ENCODE data around the gene ATG10.
"Not testable (repeated sequence)": the region's sequence is repeated elsewhere in the genome, so short reads cannot be mapped to it uniquely, and the experiment has no call there.

The ATG10 gene

GRCh38 chr5:82066791-82067190, 95.0 kb downstream of the ATG10 start:
- Histone ChIP-seq H3K9ac (ENCODE audit: low read depth, low read length) (no peak overlapping the region), H3K4me3 (ENCODE audit: low read depth, low read length) (no peak overlapping the region), H3K4me1 (ENCODE audit: control insufficient read depth, insufficient read depth, low read length) (no peaks in the 10 kb centered on the region), H3K9me3 (ENCODE audit: control insufficient read depth, insufficient read depth, low read length) (no peaks in the 10 kb centered on the region), H3K27me3 (ENCODE audit: control insufficient read depth, insufficient read depth, low read length) (no peaks in the 10 kb centered on the region), H3K36me3 (ENCODE audit: control insufficient read depth, insufficient read depth, low read length) (no peaks in the 10 kb centered on the region)

GRCh38 chr5:82068042-82068441, 96.2 kb downstream of the ATG10 start:
- not testable (repeated sequence) for H3K4me3 ChIP-seq (ENCODE audit: low read depth, low read length); H3K36me3 ChIP-seq (ENCODE audit: control insufficient read depth, insufficient read depth, low read length); H3K9me3 ChIP-seq (ENCODE audit: control insufficient read depth, insufficient read depth, low read length); H3K9ac ChIP-seq (ENCODE audit: low read depth, low read length); H3K4me1 ChIP-seq (ENCODE audit: control insufficient read depth, insufficient read depth, low read length); H3K27me3 ChIP-seq (ENCODE audit: control insufficient read depth, insufficient read depth, low read length)

DNA sequence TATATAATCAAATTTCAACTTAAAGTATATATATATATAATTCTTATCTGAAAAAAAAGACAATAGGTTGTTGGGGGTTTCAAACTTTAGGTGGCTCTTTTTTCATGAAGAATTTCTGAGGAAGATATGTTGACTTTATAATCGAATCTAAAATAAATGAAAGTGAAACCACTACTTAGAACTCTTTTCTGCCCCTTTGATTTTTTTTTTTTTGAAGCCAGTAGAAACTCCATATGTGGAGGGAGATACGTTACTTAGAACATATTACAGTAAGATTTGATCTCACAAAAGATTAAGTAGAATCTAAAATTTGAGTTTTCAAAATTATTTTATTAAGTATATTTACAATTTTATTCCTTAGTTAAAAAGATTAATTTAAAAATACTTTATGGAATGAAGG, 96.9 kb downstream of the ATG10 start:
- H3K4me3 ChIP-seq (ENCODE audit: low read depth, low read length), result no peak overlapping the region
- H3K27me3 ChIP-seq (ENCODE audit: control insufficient read depth, insufficient read depth, low read length), result no peaks in the 10 kb centered on the region
- H3K9ac ChIP-seq (ENCODE audit: low read depth, low read length), result no peak overlapping the region
- no peaks in the 10 kb centered on the region for H3K36me3 ChIP-seq (ENCODE audit: control insufficient read depth, insufficient read depth, low read length)
- H3K9me3 ChIP-seq (ENCODE audit: control insufficient read depth, insufficient read depth, low read length), result no peaks in the 10 kb centered on the region
- no peaks in the 10 kb centered on the region for H3K4me1 ChIP-seq (ENCODE audit: control insufficient read depth, insufficient read depth, low read length)

DNA sequence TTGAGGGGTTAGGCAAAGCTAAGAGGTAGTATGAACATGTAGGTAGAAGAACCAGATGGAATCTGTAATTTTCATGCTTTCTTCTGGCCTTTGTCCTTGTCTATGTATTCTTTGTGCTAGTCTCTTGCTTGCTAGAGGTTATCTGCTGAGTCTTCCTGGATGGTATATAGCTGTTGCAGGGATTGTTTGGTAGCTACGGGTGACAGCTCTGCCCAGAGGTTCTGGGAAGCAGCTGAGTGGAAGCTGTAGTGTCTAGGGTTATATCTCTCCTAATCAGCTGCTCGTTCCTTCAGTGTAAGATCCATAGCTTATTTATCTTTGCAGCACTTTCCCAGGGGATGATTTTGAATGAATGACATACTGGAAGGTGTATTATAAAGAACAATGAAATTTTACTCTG, 100.3 kb downstream of the ATG10 start:
- Histone ChIP-seq H3K9ac (ENCODE audit: low read depth, low read length) (no peak overlapping the region), H3K4me3 (ENCODE audit: low read depth, low read length) (no peak overlapping the region)

DNA sequence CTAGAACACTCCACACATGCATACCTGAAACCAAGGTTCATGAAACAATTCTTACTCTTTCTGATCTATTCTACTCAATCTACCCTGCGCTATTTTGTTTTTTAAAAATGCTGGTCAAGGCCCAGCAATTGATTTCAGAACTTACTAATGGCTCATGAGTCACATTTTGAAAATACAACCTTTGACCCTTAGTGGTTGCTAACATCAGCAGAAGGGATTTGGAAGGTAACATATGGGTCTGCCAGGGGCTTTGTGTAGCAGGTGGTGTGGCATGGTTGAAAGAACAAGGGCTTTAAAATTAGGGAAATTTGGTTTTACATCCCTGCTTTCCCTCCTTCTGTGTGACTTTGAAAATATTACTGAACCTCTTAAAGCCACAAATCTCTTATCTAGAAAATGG, 101.4 kb downstream of the ATG10 start:
- H3K9ac ChIP-seq (ENCODE audit: low read depth, low read length), result no peak overlapping the region
- H3K27me3 ChIP-seq (ENCODE audit: control insufficient read depth, insufficient read depth, low read length), result no peaks in the 10 kb centered on the region
- H3K4me1 ChIP-seq (ENCODE audit: control insufficient read depth, insufficient read depth, low read length), result no peaks in the 10 kb centered on the region
- no peak overlapping the region for H3K4me3 ChIP-seq (ENCODE audit: low read depth, low read length)
- H3K9me3 ChIP-seq (ENCODE audit: control insufficient read depth, insufficient read depth, low read length), result no peaks in the 10 kb centered on the region
- H3K36me3 ChIP-seq (ENCODE audit: control insufficient read depth, insufficient read depth, low read length), result no peaks in the 10 kb centered on the region

More for the DNA sequence above, 100.3 kb downstream of the ATG10 start:
- H3K27me3 ChIP-seq (ENCODE audit: control insufficient read depth, insufficient read depth, low read length), result no peaks in the 10 kb centered on the region
- no peaks in the 10 kb centered on the region for H3K9me3 ChIP-seq (ENCODE audit: control insufficient read depth, insufficient read depth, low read length)
- no peaks in the 10 kb centered on the region for H3K4me1 ChIP-seq (ENCODE audit: control insufficient read depth, insufficient read depth, low read length)
- H3K36me3 ChIP-seq (ENCODE audit: control insufficient read depth, insufficient read depth, low read length), result no peaks in the 10 kb centered on the region

DNA sequence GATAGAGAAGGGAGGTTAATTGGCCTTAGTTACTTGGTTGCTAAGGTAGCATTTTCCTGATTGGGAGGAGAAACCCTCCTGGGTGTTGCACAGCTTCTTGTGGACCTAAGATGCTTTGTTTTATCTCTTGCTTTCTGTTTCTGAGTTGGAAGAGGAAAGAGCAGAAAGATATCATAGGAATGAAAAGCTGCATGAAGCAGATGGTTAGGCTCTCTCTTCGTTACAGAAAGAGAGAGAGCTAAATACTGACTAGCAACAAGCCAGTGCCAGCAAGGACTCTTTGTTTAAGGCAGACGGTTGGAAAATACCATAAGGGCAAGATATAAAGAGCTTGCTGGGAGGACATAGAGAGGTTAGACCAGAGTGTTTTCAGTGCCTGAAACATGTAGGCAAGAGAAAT, 103.1 kb downstream of the ATG10 start:
- H3K4me3 ChIP-seq (ENCODE audit: low read depth, low read length), result no peak overlapping the region
- H3K4me1 ChIP-seq (ENCODE audit: control insufficient read depth, insufficient read depth, low read length), result no peaks in the 10 kb centered on the region
- H3K9me3 ChIP-seq (ENCODE audit: control insufficient read depth, insufficient read depth, low read length), result no peaks in the 10 kb centered on the region
- no peak overlapping the region for H3K9ac ChIP-seq (ENCODE audit: low read depth, low read length)
- no peaks in the 10 kb centered on the region for H3K36me3 ChIP-seq (ENCODE audit: control insufficient read depth, insufficient read depth, low read length)
- H3K27me3 ChIP-seq (ENCODE audit: control insufficient read depth, insufficient read depth, low read length), result no peaks in the 10 kb centered on the region

GRCh38 chr5:82077496-82077895, 105.7 kb downstream of the ATG10 start:
- no peaks in the 10 kb centered on the region for H3K4me1 ChIP-seq (ENCODE audit: control insufficient read depth, insufficient read depth, low read length)
- no peaks in the 10 kb centered on the region for H3K27me3 ChIP-seq (ENCODE audit: control insufficient read depth, insufficient read depth, low read length)
- H3K36me3 ChIP-seq (ENCODE audit: control insufficient read depth, insufficient read depth, low read length), result no peaks in the 10 kb centered on the region
- no peak overlapping the region for H3K4me3 ChIP-seq (ENCODE audit: low read depth, low read length)
- H3K9me3 ChIP-seq (ENCODE audit: control insufficient read depth, insufficient read depth, low read length), result peaks cover 6% of the 10 kb centered on the region
- H3K9ac ChIP-seq (ENCODE audit: low read depth, low read length), result no peak overlapping the region

- H3K9me3 ChIP-seq (ENCODE audit: control insufficient read depth, insufficient read depth, low read length), result no peaks in the 10 kb centered on the region
- no peaks in the 10 kb centered on the region for H3K27me3 ChIP-seq (ENCODE audit: control insufficient read depth, insufficient read depth, low read length)
- no peak overlapping the region for H3K4me3 ChIP-seq (ENCODE audit: low read depth, low read length)
- no peaks in the 10 kb centered on the region for H3K36me3 ChIP-seq (ENCODE audit: control insufficient read depth, insufficient read depth, low read length)
- no peak overlapping the region for H3K9ac ChIP-seq (ENCODE audit: low read depth, low read length)
- no peaks in the 10 kb centered on the region for H3K4me1 ChIP-seq (ENCODE audit: control insufficient read depth, insufficient read depth, low read length)
Measured at GRCh38 chr5:82091617-82092016, 119.8 kb downstream of the ATG10 start.

GRCh38 chr5:82095536-82095935, 123.7 kb downstream of the ATG10 start:
- Histone ChIP-seq H3K9ac (ENCODE audit: low read depth, low read length) (no peak overlapping the region), H3K4me1 (ENCODE audit: control insufficient read depth, insufficient read depth, low read length) (no peaks in the 10 kb centered on the region), H3K27me3 (ENCODE audit: control insufficient read depth, insufficient read depth, low read length) (no peaks in the 10 kb centered on the region), H3K4me3 (ENCODE audit: low read depth, low read length) (no peak overlapping the region), H3K9me3 (ENCODE audit: control insufficient read depth, insufficient read depth, low read length) (no peaks in the 10 kb centered on the region), H3K36me3 (ENCODE audit: control insufficient read depth, insufficient read depth, low read length) (no peaks in the 10 kb centered on the region)

- Histone ChIP-seq H3K9ac (ENCODE audit: low read depth, low read length) (no peak overlapping the region), H3K4me3 (ENCODE audit: low read depth, low read length) (no peak overlapping the region), H3K4me1 (ENCODE audit: control insufficient read depth, insufficient read depth, low read length) (no peaks in the 10 kb centered on the region), H3K36me3 (ENCODE audit: control insufficient read depth, insufficient read depth, low read length) (no peaks in the 10 kb centered on the region), H3K9me3 (ENCODE audit: control insufficient read depth, insufficient read depth, low read length) (no peaks in the 10 kb centered on the region), H3K27me3 (ENCODE audit: control insufficient read depth, insufficient read depth, low read length) (no peaks in the 10 kb centered on the region)
Measured at GRCh38 chr5:82096249-82096648, 124.4 kb downstream of the ATG10 start.

- Histone ChIP-seq H3K9ac (ENCODE audit: low read depth, low read length) (no peak overlapping the region), H3K27me3 (ENCODE audit: control insufficient read depth, insufficient read depth, low read length) (no peaks in the 10 kb centered on the region), H3K36me3 (ENCODE audit: control insufficient read depth, insufficient read depth, low read length) (no peaks in the 10 kb centered on the region), H3K4me1 (ENCODE audit: control insufficient read depth, insufficient read depth, low read length) (no peaks in the 10 kb centered on the region), H3K9me3 (ENCODE audit: control insufficient read depth, insufficient read depth, low read length) (no peaks in the 10 kb centered on the region), H3K4me3 (ENCODE audit: low read depth, low read length) (no peak overlapping the region)
Measured at GRCh38 chr5:82100303-82101077, 128.7 kb downstream of the ATG10 start.

GRCh38 chr5:82104872-82105271, 133.0 kb downstream of the ATG10 start:
- Histone ChIP-seq H3K9me3 (ENCODE audit: control insufficient read depth, insufficient read depth, low read length) (no peaks in the 10 kb centered on the region), H3K9ac (ENCODE audit: low read depth, low read length) (no peak overlapping the region), H3K36me3 (ENCODE audit: control insufficient read depth, insufficient read depth, low read length) (no peaks in the 10 kb centered on the region), H3K4me1 (ENCODE audit: control insufficient read depth, insufficient read depth, low read length) (peaks cover 7% of the 10 kb centered on the region), H3K4me3 (ENCODE audit: low read depth, low read length) (no peak overlapping the region), H3K27me3 (ENCODE audit: control insufficient read depth, insufficient read depth, low read length) (no peaks in the 10 kb centered on the region)
